HEK293T (cell line): ENCODE results near the gene ANKS4B.
"Not testable (repeated sequence)": the region's sequence is repeated elsewhere in the genome, so short reads cannot be mapped to it uniquely, and the experiment has no call there.

Source experiments
- CTCF ChIA-PET: fragments of 350-600 bp; formaldehyde crosslinking; extraction: SDS; loops from one replicate; lab custom pipeline; 2021; ENCODE audit warnings: antibody characterized with exemption, inconsistent platforms; lab: Yijun Ruan, JAX
- POLR2A ChIA-PET: fragments of 350-600 bp; formaldehyde crosslinking; extraction: SDS; loops from one replicate; lab custom pipeline; 2020; ENCODE audit warnings: antibody characterized with exemption, inconsistent platforms; lab: Yijun Ruan, JAX
- DNase-seq: peaks from one replicate; pipeline ENCODE4 v3.0.0; 2012; ENCODE audit warnings: mixed read lengths; ENCODE audit errors: extremely low spot score
- ARNT ChIP-seq: fragments of 450-650 bp; IDR thresholded peaks from 2 replicates; pipeline ENCODE4 v1.6.1; 2017; ENCODE audit warnings: mild to moderate bottlenecking
- BHLHE40 ChIP-seq: fragments of 450-650 bp; IDR thresholded peaks from 2 replicates; pipeline ENCODE4 v1.6.1; 2016; ENCODE audit warnings: mild to moderate bottlenecking, moderate library complexity, borderline replicate concordance
- CTBP1 ChIP-seq: fragments of 450-650 bp; IDR thresholded peaks from 2 replicates; pipeline ENCODE4 v1.6.1; 2016; ENCODE audit warnings: borderline replicate concordance
- ELF4 ChIP-seq: fragments of 450-650 bp; IDR thresholded peaks from 2 replicates; pipeline ENCODE4 v1.6.1; 2017; ENCODE audit warnings: antibody characterized with exemption
- FOXA1 ChIP-seq: fragments of 450-650 bp; IDR thresholded peaks from 2 replicates; pipeline ENCODE4 v1.6.1; 2016; ENCODE audit warnings: mild to moderate bottlenecking
- FOXK2 ChIP-seq: fragments of 450-650 bp; IDR thresholded peaks from 2 replicates; pipeline ENCODE4 v1.6.1; 2016; ENCODE audit warnings: mild to moderate bottlenecking
- FOXM1 ChIP-seq: fragments of 450-650 bp; IDR thresholded peaks from 2 replicates; pipeline ENCODE4 v1.6.1; 2017; ENCODE audit warnings: mild to moderate bottlenecking, borderline replicate concordance
- HDGF ChIP-seq: fragments of 450-650 bp; IDR thresholded peaks from 2 replicates; pipeline ENCODE4 v1.6.1; 2017; ENCODE audit warnings: antibody characterized with exemption, borderline replicate concordance
- L3MBTL2 ChIP-seq: fragments of 450-650 bp; conservative IDR thresholded peaks from 2 replicates; pipeline ENCODE4 v1.6.1; 2016; ENCODE audit warnings: mild to moderate bottlenecking
- LEF1 ChIP-seq: fragments of 450-650 bp; IDR thresholded peaks from 2 replicates; pipeline ENCODE4 v1.6.1; 2017; ENCODE audit warnings: mild to moderate bottlenecking, borderline replicate concordance
- NFRKB ChIP-seq: fragments of 450-650 bp; IDR thresholded peaks from 2 replicates; pipeline ENCODE4 v1.6.1; 2016; ENCODE audit warnings: mild to moderate bottlenecking, moderate library complexity
- SP1 ChIP-seq: fragments of 450-650 bp; IDR thresholded peaks from 2 replicates; pipeline ENCODE4 v1.6.1; 2017
- SUZ12 ChIP-seq: fragments of 450-650 bp; IDR thresholded peaks from 2 replicates; pipeline ENCODE4 v1.6.1; 2016; ENCODE audit warnings: mild to moderate bottlenecking
- TARDBP ChIP-seq: fragments of 450-650 bp; IDR thresholded peaks from 2 replicates; pipeline ENCODE4 v1.6.1; 2016
- ZNF384 ChIP-seq: fragments of 450-650 bp; IDR thresholded peaks from 2 replicates; pipeline ENCODE4 v1.6.1; 2016
- TF ChIP-seq, protein P1 (sequence below): fragments of 450-650 bp; IDR thresholded peaks from 2 replicates; pipeline ENCODE4 v1.6.1; 2016

Gene ANKS4B

DNA sequence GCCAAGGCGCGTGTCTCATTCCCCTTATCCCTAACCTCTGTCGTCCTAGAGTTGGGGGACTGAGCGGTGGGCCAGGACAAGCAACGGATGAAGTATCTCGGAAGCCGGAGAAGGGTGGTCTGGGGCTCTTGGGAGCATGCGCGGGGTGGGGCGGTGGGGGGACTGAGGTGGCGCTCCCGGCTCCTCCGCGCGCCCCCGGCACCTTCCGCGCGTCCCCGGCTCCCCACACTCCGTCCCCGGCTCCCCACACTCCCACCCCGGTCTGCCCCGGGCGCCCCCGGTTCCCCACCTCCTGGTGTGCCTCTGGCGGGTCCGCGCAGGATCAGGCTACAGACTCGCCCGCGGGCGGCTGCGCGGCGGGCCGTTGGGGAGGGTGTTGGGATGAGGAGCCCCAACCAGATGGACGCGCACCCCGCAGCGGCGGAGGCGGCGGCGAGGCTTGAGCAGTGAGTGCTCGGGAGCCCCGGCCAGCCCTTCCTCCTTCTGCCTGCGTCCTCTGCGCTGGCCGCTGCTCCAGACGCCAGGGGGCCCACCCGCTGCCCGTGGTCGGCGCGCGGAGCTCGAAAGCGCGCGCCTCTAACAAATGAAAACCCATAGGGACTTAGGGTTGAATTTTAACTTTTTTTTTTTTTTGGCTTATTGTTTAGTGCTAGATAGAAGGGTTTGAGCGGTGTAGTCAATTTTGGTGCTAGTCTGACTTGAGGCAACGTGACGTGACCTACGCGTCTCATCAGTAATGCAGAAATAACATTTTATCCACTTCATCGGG lies 50.2 kb downstream of the ANKS4B start:
- POLR2A ChIA-PET = interaction anchor here (1.0 to 1.5 kb wide), 2 partner anchors 9 to 17 kb away, joined by 3 to 6 read pairs; no protein-coding TSS in a partner anchor
- DNase-seq = peak; percentile 65
- no peak for TF ChIP-seq HDGF
- TF ChIP-seq CTBP1 = no peak
- no peak for TF ChIP-seq SP1
- no peak for TF ChIP-seq FOXK2
- TF ChIP-seq FOXA1 = no peak
- TF ChIP-seq SUZ12 = no peak
- no peak for TF ChIP-seq ARNT
- CTCF ChIA-PET = no interaction called here

DNA sequence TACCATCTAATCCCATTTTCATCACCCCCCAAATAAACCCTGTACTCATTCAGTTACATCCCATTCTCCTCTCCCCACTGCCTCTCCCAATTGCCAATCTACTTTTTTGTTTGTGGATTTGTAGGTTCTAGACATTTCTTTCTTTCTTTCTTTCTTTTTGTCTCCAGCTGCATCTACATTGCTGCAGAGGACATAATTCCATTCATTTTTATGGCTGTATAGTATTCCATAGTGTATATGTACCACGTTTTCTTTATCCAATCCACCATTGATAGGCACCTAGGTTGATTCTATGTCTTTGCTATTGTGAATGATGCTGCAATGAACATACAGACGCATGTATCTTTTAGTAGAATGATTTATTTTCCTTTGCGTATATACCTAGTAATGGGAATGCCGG lies 50.9 kb downstream of the ANKS4B start:
- POLR2A ChIA-PET = interaction anchor here (1.0 kb wide), 1 partner anchor 10 kb away, joined by 3 read pairs; no protein-coding TSS in a partner anchor
- CTCF ChIA-PET = no interaction called here
- TF ChIP-seq L3MBTL2 (no peak), SP1 (no peak), NFRKB (no peak), SUZ12 (no peak), ARNT (no peak), FOXM1 (no peak), BHLHE40 (no peak), ELF4 (no peak), FOXK2 (no peak), TARDBP (no peak), HDGF (no peak), ZNF384 (no peak), LEF1 (no peak), FOXA1 (no peak), CTBP1 (no peak)
- TF ChIP-seq, protein P1, sequence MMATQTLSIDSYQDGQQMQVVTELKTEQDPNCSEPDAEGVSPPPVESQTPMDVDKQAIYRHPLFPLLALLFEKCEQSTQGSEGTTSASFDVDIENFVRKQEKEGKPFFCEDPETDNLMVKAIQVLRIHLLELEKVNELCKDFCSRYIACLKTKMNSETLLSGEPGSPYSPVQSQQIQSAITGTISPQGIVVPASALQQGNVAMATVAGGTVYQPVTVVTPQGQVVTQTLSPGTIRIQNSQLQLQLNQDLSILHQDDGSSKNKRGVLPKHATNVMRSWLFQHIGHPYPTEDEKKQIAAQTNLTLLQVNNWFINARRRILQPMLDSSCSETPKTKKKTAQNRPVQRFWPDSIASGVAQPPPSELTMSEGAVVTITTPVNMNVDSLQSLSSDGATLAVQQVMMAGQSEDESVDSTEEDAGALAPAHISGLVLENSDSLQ = no peak
- DNase-seq = no peak

GRCh38 chr16:21285314-21285713 lies 51.8 kb downstream of the ANKS4B start:
- TF ChIP-seq FOXM1 (no peak), HDGF (no peak), ARNT (no peak), CTBP1 (no peak), FOXK2 (no peak), TARDBP (no peak), L3MBTL2 (no peak), ZNF384 (no peak), BHLHE40 (no peak), FOXA1 (no peak), SUZ12 (no peak), ELF4 (no peak), LEF1 (no peak)
- TF ChIP-seq, protein P1 = no peak
- DNase-seq = no peak
- POLR2A ChIA-PET = no interaction called here
- CTCF ChIA-PET = no interaction called here

GRCh38 chr16:21289789-21290188 lies 56.3 kb downstream of the ANKS4B start:
- CTCF ChIA-PET, DNase-seq, POLR2A ChIA-PET: not testable (repeated sequence)

DNA sequence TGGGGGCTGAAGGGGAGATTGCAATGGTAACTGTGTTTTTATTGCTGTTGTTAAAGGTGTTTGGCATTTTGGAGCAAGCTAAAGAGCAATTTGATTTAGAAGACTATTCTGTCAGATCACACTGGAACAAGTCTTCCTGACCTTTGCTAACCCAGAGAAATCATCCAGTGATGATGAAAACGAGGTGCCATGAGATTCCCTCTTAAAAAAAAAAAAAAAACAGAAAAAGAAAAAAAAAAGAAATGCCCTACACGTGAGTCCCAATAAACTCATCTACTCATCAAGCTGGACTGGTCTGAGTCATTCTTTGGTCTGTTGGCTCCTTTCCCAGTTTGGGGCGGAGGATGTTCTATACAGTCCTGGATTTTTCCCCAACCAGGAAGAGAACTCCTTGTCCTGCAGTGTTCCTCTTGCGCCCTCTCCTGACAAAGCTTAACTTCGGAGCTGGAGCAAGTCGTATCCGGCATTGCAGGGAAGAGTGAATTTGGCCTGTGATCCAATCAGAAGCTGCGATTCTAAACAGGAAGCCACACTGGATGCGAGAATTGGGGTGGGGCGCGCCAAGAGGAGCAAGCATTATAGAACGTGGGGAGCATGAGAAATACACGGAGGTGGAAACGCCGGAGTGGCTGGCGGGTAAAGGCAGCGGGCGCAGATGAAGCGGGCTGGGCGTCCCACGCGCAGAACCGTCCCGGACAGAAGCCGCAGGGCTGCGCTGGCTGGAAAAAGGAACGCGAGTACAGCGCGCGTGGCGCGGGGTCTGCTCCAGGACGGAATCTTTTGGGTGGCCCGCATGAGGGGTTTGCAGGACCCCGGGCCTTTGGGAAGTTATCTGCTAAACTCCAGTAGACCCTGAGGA lies 67.0 kb downstream of the ANKS4B start:
- POLR2A ChIA-PET = interaction anchor here (0.9 to 2.4 kb wide), 9 partner anchors 18 to 1045 kb away, joined by 3 to 17 read pairs (median 4); partner anchors contain the start of genes ERI2, LDAF1 and REXO5
- CTCF ChIA-PET = interaction anchor here (0.6 to 2.0 kb wide), 11 partner anchors 21 to 1907 kb away, joined by 3 to 10 read pairs (median 3); partner anchors contain the start of gene LDAF1
- peak; percentile 61; the same call in 1 of the 2 replicates for TF ChIP-seq CTBP1
- TF ChIP-seq LEF1 = no peak
- TF ChIP-seq FOXA1 = no peak
- TF ChIP-seq, protein P1 = peak; percentile 6; the same call in 1 of the 2 replicates
- TF ChIP-seq ELF4 = peak; percentile 78
- TF ChIP-seq ZNF384 = peak; percentile 97
- TF ChIP-seq L3MBTL2 = no peak; the same call in 1 of the 2 replicates
- no peak for TF ChIP-seq BHLHE40
- TF ChIP-seq NFRKB = no peak
- DNase-seq = peak; percentile 87
